IgD-negative memory B cell (primary cell): ENCODE data around the gene GUCD1. TPM values are rescaled to one million over a fixed set of nuclear protein-coding genes. Genes with fewer than 3 reads are reported as not detected.

Experiments
- H3K27ac Mint-ChIP-seq, 3 donors: one replicate each; pipeline ENCODE4 v1.8.0; 2020 to 2022; ENCODE audit warnings: mild to moderate bottlenecking in 3 of 3, mixed read lengths in 3 of 3, moderate library complexity in 1 of 3
- H3K27me3 Mint-ChIP-seq: one replicate; pipeline ENCODE4 v1.8.0; 2021; ENCODE audit warnings: mixed read lengths
- H3K36me3 Mint-ChIP-seq: one replicate; pipeline ENCODE4 v1.8.0; 2020; ENCODE audit warnings: mild to moderate bottlenecking, mixed read lengths
- H3K4me1 Mint-ChIP-seq, 3 donors: one replicate each; pipeline ENCODE4 v1.8.0; 2020 to 2022; ENCODE audit warnings: mixed read lengths in 3 of 3, mild to moderate bottlenecking in 1 of 3
- H3K4me3 Mint-ChIP-seq, 4 donors: one replicate each; pipeline ENCODE4 v1.8.0; 2020 to 2022; ENCODE audit warnings: mild to moderate bottlenecking in 4 of 4, mixed read lengths in 4 of 4, moderate library complexity in 3 of 4
- H3K9me3 Mint-ChIP-seq, 3 donors: one replicate each; pipeline ENCODE4 v1.8.0; 2020 to 2021; ENCODE audit warnings: mixed read lengths in 3 of 3, mild to moderate bottlenecking in 1 of 3
- polyA plus RNA-seq: library from polyadenylated mRNA; unstranded; fragments of 300-500 nt; fragmentation: Illumina TruSeq; gene quantifications from one replicate; pipeline ENCODE4 v1.2.3, GENCODE V29; 2021

GUCD1 gene
- polyA plus RNA-seq, 1 donor from 2014 or later, result 323 TPM

- no peak overlapping the region for H3K27ac Mint-ChIP-seq
- H3K4me1 Mint-ChIP-seq, result peaks cover 11 to 21% (median 20%) of the 10 kb centered on the region in 3 donors
- no peaks in the 10 kb centered on the region for H3K36me3 Mint-ChIP-seq
- H3K4me3 Mint-ChIP-seq, result no peak overlapping the region
- H3K9me3 Mint-ChIP-seq, result no peaks in the 10 kb centered on the region
- peaks cover 3% of the 10 kb centered on the region for H3K27me3 Mint-ChIP-seq
Observed at GRCh38 chr22:24500277-24500820, 54.6 kb downstream of the GUCD1 start.

- Mint-ChIP-seq H3K4me3 (no peak overlapping the region), H3K27me3 (peaks cover 4% of the 10 kb centered on the region), H3K36me3 (no peaks in the 10 kb centered on the region), H3K27ac (no peak overlapping the region), H3K4me1 (peaks cover 11 to 18% (median 18%) of the 10 kb centered on the region in 3 donors), H3K9me3 (no peaks in the 10 kb centered on the region)
Observed at GRCh38 chr22:24499706-24500276, 55.1 kb downstream of the GUCD1 start.

GRCh38 chr22:24498824-24499223 lies 56.1 kb downstream of the GUCD1 start:
- Mint-ChIP-seq H3K4me1 (peaks cover 11 to 18% (median 15%) of the 10 kb centered on the region in 3 donors), H3K36me3 (no peaks in the 10 kb centered on the region), H3K9me3 (no peaks in the 10 kb centered on the region), H3K27ac (no peak overlapping the region), H3K4me3 (no peak overlapping the region), H3K27me3 (peaks cover 8% of the 10 kb centered on the region)

- peaks cover 11% of the 10 kb centered on the region for H3K27me3 Mint-ChIP-seq
- H3K36me3 Mint-ChIP-seq, result no peaks in the 10 kb centered on the region
- peaks cover under 1 to 8% (median 6%) of the 10 kb centered on the region in 3 donors for H3K4me1 Mint-ChIP-seq
- H3K4me3 Mint-ChIP-seq, result no peak overlapping the region
- no peaks in the 10 kb centered on the region for H3K9me3 Mint-ChIP-seq
- H3K27ac Mint-ChIP-seq, result no peak overlapping the region
Observed at GRCh38 chr22:24497841-24498258, 57.1 kb downstream of the GUCD1 start.

GRCh38 chr22:24496661-24497060 lies 58.3 kb downstream of the GUCD1 start:
- H3K27me3 Mint-ChIP-seq, result peaks cover 18% of the 10 kb centered on the region
- H3K9me3 Mint-ChIP-seq, result no peaks in the 10 kb centered on the region
- no peak overlapping the region for H3K27ac Mint-ChIP-seq
- H3K4me1 Mint-ChIP-seq, result no peaks in the 10 kb centered on the region
- no peaks in the 10 kb centered on the region for H3K36me3 Mint-ChIP-seq
- H3K4me3 Mint-ChIP-seq, result no peak overlapping the region

GRCh38 chr22:24496234-24496633 lies 58.7 kb downstream of the GUCD1 start:
- Mint-ChIP-seq H3K27ac (no peak overlapping the region), H3K4me1 (no peaks in the 10 kb centered on the region), H3K9me3 (no peaks in the 10 kb centered on the region), H3K4me3 (no peak overlapping the region), H3K27me3 (peaks cover 18% of the 10 kb centered on the region), H3K36me3 (no peaks in the 10 kb centered on the region)

GRCh38 chr22:24495365-24495675 lies 59.6 kb downstream of the GUCD1 start:
- H3K36me3 Mint-ChIP-seq, result no peaks in the 10 kb centered on the region
- H3K27me3 Mint-ChIP-seq, result peaks cover 18% of the 10 kb centered on the region
- no peak overlapping the region for H3K27ac Mint-ChIP-seq
- peak overlapping the region in 1 of 4 donors; percentile 39 for H3K4me3 Mint-ChIP-seq
- H3K4me1 Mint-ChIP-seq, result no peaks in the 10 kb centered on the region
- no peaks in the 10 kb centered on the region for H3K9me3 Mint-ChIP-seq

GRCh38 chr22:24494528-24495364 lies 60.2 kb downstream of the GUCD1 start, which contains the start of gene UPB1:
TSS of gene UPB1 (plus strand) at chr22:24495332. CDS start at chr22:24495404, 72 bp downstream.
- Mint-ChIP-seq H3K27ac (no peak within 1 kb of the TSS), H3K4me3 (peak within 1 kb of the TSS in 1 of 4 donors; percentile 39)

GRCh38 chr22:24494167-24494527 lies 60.8 kb downstream of the GUCD1 start:
- no peak overlapping the region for H3K27ac Mint-ChIP-seq
- H3K4me3 Mint-ChIP-seq, result no peak overlapping the region
- H3K27me3 Mint-ChIP-seq, result peaks cover 20% of the 10 kb centered on the region
- H3K36me3 Mint-ChIP-seq, result no peaks in the 10 kb centered on the region
- H3K4me1 Mint-ChIP-seq, result no peaks in the 10 kb centered on the region
- no peaks in the 10 kb centered on the region for H3K9me3 Mint-ChIP-seq

More at GRCh38 chr22:24494528-24495364, 60.2 kb downstream of the GUCD1 start, which contains the start of gene UPB1:
- Mint-ChIP-seq H3K36me3 (no peaks in the 10 kb centered on the region), H3K27me3 (peaks cover 18% of the 10 kb centered on the region), H3K9me3 (no peaks in the 10 kb centered on the region), H3K4me1 (no peaks in the 10 kb centered on the region)

- Mint-ChIP-seq H3K27ac (no peak overlapping the region), H3K4me3 (no peak overlapping the region), H3K9me3 (no peaks in the 10 kb centered on the region), H3K27me3 (peaks cover 20% of the 10 kb centered on the region), H3K4me1 (no peaks in the 10 kb centered on the region), H3K36me3 (no peaks in the 10 kb centered on the region)
Observed at GRCh38 chr22:24492391-24492790, 62.5 kb downstream of the GUCD1 start.

Other genes starting within 250 kb of the GUCD1 start
- gene ADORA2A, start 127.5 kb downstream of the GUCD1 start, polyA plus RNA-seq, result 26.6 TPM
- gene UPB1, start 59.8 kb downstream of the GUCD1 start, polyA plus RNA-seq, result not detected
- 141 TPM for gene SNRPD3, start 861 bp upstream of the GUCD1 start, polyA plus RNA-seq
- 0.63 TPM for gene LRRC75B, start 37.9 kb upstream of the GUCD1 start, polyA plus RNA-seq
- gene GGT1, start 48.1 kb upstream of the GUCD1 start, polyA plus RNA-seq, result 10.8 TPM
- not detected for gene PIWIL3, start 219.6 kb upstream of the GUCD1 start, polyA plus RNA-seq